Lower leg skin (tissue), 4 donors: ENCODE results near the gene KRT35. TPM values are rescaled to one million over a fixed set of nuclear protein-coding genes. Genes with fewer than 3 reads are reported as not detected.

Experiments
- DNase-seq, 2 donors: peaks; one replicate each; pipeline ENCODE4 v3.0.0-alpha.2; 2019; ENCODE audit warnings: low spot score in 2 of 2
- H3K4me3 ChIP-seq: fragments of 200-600 bp; sonication (generic); 2 replicates; pipeline ENCODE4 v1.5.1; 2017; ENCODE audit warnings: mild to moderate bottlenecking, low read depth; ENCODE audit not compliant: poor library complexity, severe bottlenecking
- CTCF ChIP-seq, 3 donors: fragments of 450-650 bp; IDR thresholded peaks; one replicate each; pipeline ENCODE4 v1.5.1; 2016; ENCODE audit warnings: antibody characterized with exemption in 3 of 3, mild to moderate bottlenecking in 3 of 3, moderate library complexity in 2 of 3
- POLR2A ChIP-seq, 2 donors: fragments of 450-650 bp; IDR thresholded peaks; one replicate each; pipeline ENCODE4 v1.6.1; 2016 to 2017; ENCODE audit warnings: antibody characterized with exemption in 2 of 2, mild to moderate bottlenecking in 1 of 2, moderate library complexity in 1 of 2
- WGBS, 2 donors: methylation state at CpG; one replicate each; pipeline ENCODE4 v1.1.5; 2018; 5-methylcytosine and 5-hydroxymethylcytosine counted together
- intact Hi-C: fragments of 100-400 bp; cut with DNase I; formaldehyde crosslinking; loops from one replicate; pipeline ENCODE4 v1.15.0; 2023; ENCODE audit warnings: low total_unique reads
- microRNA-seq, 2 donors: library from miRNA; unstranded; fragments of <30 nt; microRNA quantifications; one replicate each; pipeline ENCODE4, GENCODE V29; 2016; ENCODE audit warnings: borderline replicate concordance in 2 of 2, borderline number of aligned reads in 1 of 2
- total RNA-seq, 4 donors: library from RNA; depleted of rRNA; stranded (reverse); fragments of >200 nt; gene quantifications; one replicate each; pipeline ENCODE4 v1.1.0, GENCODE V29; 2016

Gene KRT35
- total RNA-seq, 4 donors from 2014 or later = 0.84 TPM; not detected in 3

DNA sequence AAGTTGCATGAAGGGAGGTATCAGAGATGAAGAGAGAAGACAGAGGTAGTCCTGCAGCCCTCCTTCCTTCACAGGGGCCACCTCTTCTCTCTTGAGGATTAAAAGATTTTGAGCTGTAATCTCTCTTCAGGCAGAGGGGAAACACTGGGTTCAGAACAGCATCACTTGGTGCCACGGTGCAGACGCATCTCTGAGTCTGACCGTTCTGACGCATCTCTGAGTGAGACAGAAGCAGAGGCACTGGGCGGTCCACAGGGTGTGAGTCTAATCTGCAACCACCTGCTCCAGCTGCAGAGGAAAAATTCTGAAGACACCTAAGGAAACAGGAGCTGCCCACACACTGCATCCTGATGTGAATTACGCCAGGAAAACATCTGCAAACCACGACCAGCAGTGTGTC is 51.3 kb downstream of the KRT35 start:
- no peak for DNase-seq
- WGBS, 2 donors = 77 to 80% methylated on average over 7 of the region's 7 CpGs
- no peak for TF ChIP-seq POLR2A (IDR thresholded peaks at IDR 0.05)
- TF ChIP-seq CTCF (IDR thresholded peaks at IDR 0.05) = no peak
- no peak overlapping the region for H3K4me3 ChIP-seq
- intact Hi-C loops = no loop called here

DNA sequence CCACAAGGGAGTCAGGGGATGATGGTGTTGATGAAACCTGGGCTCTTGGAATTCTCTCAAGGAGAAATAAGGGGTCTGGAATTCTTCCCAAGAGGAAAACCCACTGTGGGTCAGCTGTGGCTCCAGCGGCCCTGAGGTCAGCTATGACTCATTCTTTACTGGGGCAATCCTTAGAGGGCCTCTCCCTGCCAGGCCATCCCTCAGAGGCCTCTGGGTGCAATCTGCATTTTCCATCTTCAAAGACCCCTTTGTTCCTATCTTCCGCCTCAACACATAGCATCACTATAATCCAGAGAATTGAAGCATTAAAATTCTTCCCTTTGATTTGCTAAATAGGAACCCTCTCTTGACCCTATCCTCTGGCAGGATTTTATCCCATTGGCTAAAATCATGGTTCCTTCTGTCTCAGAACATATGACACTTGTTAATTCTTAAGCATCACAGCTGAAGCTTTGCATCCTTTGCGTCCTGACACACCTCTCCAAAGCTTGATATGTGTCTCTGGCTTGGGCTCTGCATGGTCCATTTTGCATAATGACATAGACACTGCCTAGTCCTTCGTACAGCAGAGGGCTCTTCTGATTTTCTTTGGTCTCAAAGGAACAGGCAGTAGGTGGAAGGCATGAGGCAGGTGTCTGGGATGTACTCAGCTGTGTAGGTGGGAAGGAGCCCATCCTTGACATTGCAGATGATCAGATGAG is 52.2 kb downstream of the KRT35 start:
- intact Hi-C loops = no loop called here
- DNase-seq = no peak
- no peak overlapping the region for H3K4me3 ChIP-seq
- 68 to 73% methylated on average over 4 of the region's 4 CpGs for WGBS, 2 donors
- no peak for TF ChIP-seq CTCF (IDR thresholded peaks at IDR 0.05)
- TF ChIP-seq POLR2A (IDR thresholded peaks at IDR 0.05) = no peak

Small RNA genes within 50 kb of the gene (microRNA-seq; reads per million reads assigned to microRNA genes)
- 11.5 to 17.6 reads per million in 2 donors for gene MIR6510

Other genes with a start within 250 kb of the KRT35 start
- gene KRTAP9-3, start 248.7 kb downstream of the KRT35 start, total RNA-seq = 100 to 1,000 TPM in 1 of 4 donors, 1 to 10 TPM in 1, under 1 TPM in 1, not detected in 1; 0.27 to 218 (median 8.7) TPM
- gene KRTAP9-8, start 243.2 kb downstream of the KRT35 start, total RNA-seq = 100 to 1,000 TPM in 1 of 4 donors, under 1 TPM in 2, not detected in 1; 0.47 to 120 (median 0.97) TPM
- 100 to 1,000 TPM in 1 of 4 donors, 1 to 10 TPM in 1, under 1 TPM in 1, not detected in 1; 0.37 to 177 (median 2.1) TPM for gene KRTAP9-4, start 231.5 kb downstream of the KRT35 start, total RNA-seq
- 10 to 100 TPM in 1 of 4 donors, 1 to 10 TPM in 1, not detected in 2; 2.1 to 94.5 TPM for gene KRTAP9-9, start 225.8 kb downstream of the KRT35 start, total RNA-seq
- under 1 TPM in 2 of 4 donors, not detected in 2; 0.38 to 0.62 TPM for gene KRTAP9-6, start 215.8 kb downstream of the KRT35 start, total RNA-seq
- 10 to 100 TPM in 1 of 4 donors, under 1 TPM in 1, not detected in 2; 0.51 to 17.1 TPM for gene KRTAP9-7, start 205.5 kb downstream of the KRT35 start, total RNA-seq
- gene KRTAP29-1, start 178.3 kb downstream of the KRT35 start, total RNA-seq = 1 to 10 TPM in 1 of 4 donors, not detected in 3; 2.5 TPM
- 1 to 10 TPM in 1 of 4 donors, not detected in 3; 5.9 TPM for gene KRTAP16-1, start 171.8 kb downstream of the KRT35 start, total RNA-seq
- 10 to 100 TPM in 1 of 4 donors, 1 to 10 TPM in 1, not detected in 2; 1.3 to 38.6 TPM for gene KRTAP17-1, start 165.4 kb downstream of the KRT35 start, total RNA-seq
- gene KRT33A, start 130.3 kb downstream of the KRT35 start, total RNA-seq = 10 to 100 TPM in 2 of 4 donors, under 1 TPM in 1, not detected in 1; 0.25 to 73.9 (median 11.0) TPM
- 100 to 1,000 TPM in 1 of 4 donors, 1 to 10 TPM in 1, under 1 TPM in 1, not detected in 1; 0.25 to 117 (median 4.4) TPM for gene KRT33B, start 111.3 kb downstream of the KRT35 start, total RNA-seq
- 100 to 1,000 TPM in 1 of 4 donors, 10 to 100 TPM in 1, 1 to 10 TPM in 1, under 1 TPM in 1; 0.72 to 143 (median 6.3) TPM for gene KRT34, start 98.8 kb downstream of the KRT35 start, total RNA-seq
- 100 to 1,000 TPM in 1 of 4 donors, 10 to 100 TPM in 3; 15.9 to 197 (median 24.1) TPM for gene KRT31, start 83.5 kb downstream of the KRT35 start, total RNA-seq
- gene KRT37, start 56.6 kb downstream of the KRT35 start, total RNA-seq = not detected
- 1 to 10 TPM in 2 of 4 donors, not detected in 2; 1.3 to 1.8 TPM for gene KRT38, start 40.2 kb downstream of the KRT35 start, total RNA-seq
- gene KRT32, start 13.8 kb downstream of the KRT35 start, total RNA-seq = 10 to 100 TPM in 1 of 4 donors, under 1 TPM in 1, not detected in 2; 0.46 to 11.6 TPM
- gene KRT36, start 8.8 kb upstream of the KRT35 start, total RNA-seq = under 1 TPM in 1 of 4 donors, not detected in 3; 0.97 TPM
- under 1 TPM in 2 of 4 donors, not detected in 2; 0.19 to 0.46 TPM for gene KRT13, start 24.5 kb upstream of the KRT35 start, total RNA-seq
- 1,000 to 10,000 TPM in 2 of 4 donors, 100 to 1,000 TPM in 2; 802 to 1,380 (median 1,140) TPM for gene KRT15, start 37.7 kb upstream of the KRT35 start, total RNA-seq
- gene KRT19, start 47.2 kb upstream of the KRT35 start, total RNA-seq = 100 to 1,000 TPM in 3 of 4 donors, 10 to 100 TPM in 1; 96.0 to 482 (median 285) TPM
- gene KRT9, start 90.9 kb upstream of the KRT35 start, total RNA-seq = 1 to 10 TPM in 1 of 4 donors, under 1 TPM in 2, not detected in 1; 0.47 to 1.6 (median 0.91) TPM
- gene KRT14, start 105.7 kb upstream of the KRT35 start, total RNA-seq = 1,000 to 10,000 TPM; 4,210 to 7,487 (median 6,656) TPM
- gene KRT16, start 131.6 kb upstream of the KRT35 start, total RNA-seq = 100 to 1,000 TPM in 1 of 4 donors, 10 to 100 TPM in 3; 79.2 to 447 (median 81.8) TPM
- 1,000 to 10,000 TPM in 2 of 4 donors, 100 to 1,000 TPM in 2; 474 to 1,574 (median 971) TPM for gene KRT17, start 143.4 kb upstream of the KRT35 start, total RNA-seq
- gene EIF1, start 207.7 kb upstream of the KRT35 start, total RNA-seq = 100 to 1,000 TPM; 211 to 299 (median 249) TPM
- not detected for gene GAST, start 231.2 kb upstream of the KRT35 start, total RNA-seq